ENCODE data around the gene PODN. TPM values are rescaled to one million over a fixed set of nuclear protein-coding genes. Genes with fewer than 3 reads are reported as not detected.

Gene PODN
- total RNA-seq, 1 donor from 2014 or later = not detected

DNA sequence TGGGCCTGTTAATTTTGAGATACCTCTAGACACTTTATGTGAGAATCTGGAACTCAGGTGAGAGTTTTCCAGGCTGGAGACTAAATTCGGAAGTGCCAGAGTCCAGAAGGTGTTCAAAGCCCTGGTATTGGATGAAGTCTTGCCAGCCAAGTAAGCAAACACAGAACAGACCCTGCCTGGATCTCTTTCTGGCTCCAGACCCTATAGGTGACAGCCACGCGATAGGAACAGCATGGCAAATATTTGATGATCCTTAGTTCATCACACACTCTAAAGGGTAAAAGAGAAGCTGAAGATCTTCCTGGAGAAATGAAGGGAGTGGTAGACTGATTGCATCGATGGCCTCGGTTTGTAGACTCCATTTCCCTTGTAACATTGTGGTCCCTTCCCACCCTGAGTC, 49.7 kb downstream of the PODN start:
- Mint-ChIP-seq H3K27me3 (ENCODE audit: insufficient read depth) (peaks cover 4% of the 10 kb centered on the region), H3K4me1 (ENCODE audit: low read depth) (peaks cover 23% of the 10 kb centered on the region), H3K36me3 (ENCODE audit: low read depth) (no peaks in the 10 kb centered on the region), H3K27ac (no peak overlapping the region), H3K4me3 (no peak overlapping the region), H3K9me3 (peaks cover 6% of the 10 kb centered on the region)
- no peak for DNase-seq (ENCODE audit: low spot score)
- intact Hi-C loops (cut with micrococcal nuclease) = no loop called here

- H3K27ac Mint-ChIP-seq = no peak overlapping the region
- DNase-seq (ENCODE audit: low spot score) = no peak
- H3K4me1 Mint-ChIP-seq (ENCODE audit: low read depth) = peaks cover 21% of the 10 kb centered on the region
- no peak overlapping the region for H3K4me3 Mint-ChIP-seq
- H3K27me3 Mint-ChIP-seq (ENCODE audit: insufficient read depth) = peaks cover 4% of the 10 kb centered on the region
- peaks cover 6% of the 10 kb centered on the region for H3K9me3 Mint-ChIP-seq
- intact Hi-C loops (cut with micrococcal nuclease) = no loop called here
- no peaks in the 10 kb centered on the region for H3K36me3 Mint-ChIP-seq (ENCODE audit: low read depth)
These were observed 50.3 kb downstream of the PODN start for GRCh38 chr1:53112271-53112774.

GRCh38 chr1:53112861-53113260, 50.8 kb downstream of the PODN start:
- intact Hi-C loops (cut with micrococcal nuclease) = no loop called here
- H3K4me1 Mint-ChIP-seq (ENCODE audit: low read depth) = peaks cover 15% of the 10 kb centered on the region

DNA sequence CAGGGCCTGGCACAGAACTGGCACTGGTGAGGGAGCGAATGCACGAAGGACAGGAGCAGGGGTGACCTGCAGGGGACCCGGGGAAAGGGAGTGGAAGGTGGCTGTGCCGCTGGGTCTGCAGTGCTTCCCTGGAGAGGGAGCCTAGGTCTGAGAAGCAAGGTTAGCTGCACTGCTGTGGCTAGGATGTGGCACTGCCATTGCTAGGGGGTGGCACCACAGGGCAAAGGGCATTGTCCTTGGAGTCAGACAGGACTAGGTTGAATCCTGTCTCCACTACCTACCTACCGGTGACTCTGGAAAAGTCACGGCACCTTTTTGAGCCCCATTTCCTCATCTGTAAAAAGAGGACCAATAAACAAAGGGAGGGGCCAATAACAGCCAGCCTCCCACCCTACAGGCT, 52.1 kb downstream of the PODN start:
- intact Hi-C loops (cut with micrococcal nuclease) = no loop called here
- Mint-ChIP-seq H3K9me3 (peaks cover 6% of the 10 kb centered on the region), H3K4me1 (ENCODE audit: low read depth) (peaks cover 10% of the 10 kb centered on the region), H3K27ac (no peak overlapping the region), H3K27me3 (ENCODE audit: insufficient read depth) (peaks cover 4% of the 10 kb centered on the region), H3K36me3 (ENCODE audit: low read depth) (no peaks in the 10 kb centered on the region), H3K4me3 (no peak overlapping the region)
- no peak for DNase-seq (ENCODE audit: low spot score)

More at GRCh38 chr1:53112861-53113260, 50.8 kb downstream of the PODN start:
- Mint-ChIP-seq H3K9me3 (peaks cover 6% of the 10 kb centered on the region), H3K36me3 (ENCODE audit: low read depth) (no peaks in the 10 kb centered on the region), H3K4me3 (no peak overlapping the region), H3K27me3 (ENCODE audit: insufficient read depth) (peaks cover 4% of the 10 kb centered on the region), H3K27ac (no peak overlapping the region)
- DNase-seq (ENCODE audit: low spot score) = no peak

DNA sequence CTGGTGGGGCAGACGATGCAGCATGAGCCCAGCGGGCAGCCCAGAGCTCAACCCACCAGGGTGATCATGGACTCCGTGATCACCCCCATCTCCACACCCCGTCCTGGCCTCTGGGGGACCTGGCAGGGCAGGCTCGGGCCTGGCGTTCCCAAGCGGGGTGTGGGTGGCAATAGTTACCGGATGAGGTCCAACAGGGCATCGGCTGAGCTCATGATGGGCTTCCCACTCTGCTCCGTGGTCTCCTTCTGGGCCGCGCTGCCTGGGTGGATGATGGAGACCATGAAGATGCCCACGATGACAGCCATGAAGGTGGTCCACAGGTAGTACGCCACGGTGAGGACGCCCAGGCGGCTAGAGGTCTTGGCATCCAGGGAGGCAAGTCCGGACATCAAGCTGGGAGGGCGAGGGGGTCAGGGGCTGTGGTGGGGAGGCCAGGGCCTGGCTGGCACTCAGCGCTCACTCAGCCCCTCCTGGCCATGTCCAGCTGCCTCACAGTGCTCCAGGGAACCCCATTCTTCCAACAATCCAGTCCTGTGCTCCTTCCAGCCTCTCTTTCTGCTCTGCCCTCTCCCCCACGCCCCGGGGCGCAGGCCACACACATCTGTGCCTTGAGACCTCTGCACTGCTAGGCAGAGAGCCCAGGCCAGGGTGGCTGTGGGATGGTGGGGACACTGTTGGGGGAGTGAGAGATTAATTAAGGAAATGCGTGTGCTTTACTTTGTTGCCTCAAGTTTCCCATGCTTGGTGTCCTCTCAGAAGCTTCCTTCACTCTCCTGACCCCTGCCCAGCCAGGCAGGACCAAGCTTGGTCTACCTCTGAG, 52.8 kb downstream of the PODN start:
- DNase-seq (ENCODE audit: low spot score) = no peak
- intact Hi-C loops (cut with micrococcal nuclease) = no loop called here
- Mint-ChIP-seq H3K27ac (no peak overlapping the region), H3K36me3 (ENCODE audit: low read depth) (no peaks in the 10 kb centered on the region), H3K27me3 (ENCODE audit: insufficient read depth) (peaks cover 4% of the 10 kb centered on the region), H3K4me3 (no peak overlapping the region), H3K4me1 (ENCODE audit: low read depth) (peaks cover 10% of the 10 kb centered on the region), H3K9me3 (peaks cover 6% of the 10 kb centered on the region)

DNA sequence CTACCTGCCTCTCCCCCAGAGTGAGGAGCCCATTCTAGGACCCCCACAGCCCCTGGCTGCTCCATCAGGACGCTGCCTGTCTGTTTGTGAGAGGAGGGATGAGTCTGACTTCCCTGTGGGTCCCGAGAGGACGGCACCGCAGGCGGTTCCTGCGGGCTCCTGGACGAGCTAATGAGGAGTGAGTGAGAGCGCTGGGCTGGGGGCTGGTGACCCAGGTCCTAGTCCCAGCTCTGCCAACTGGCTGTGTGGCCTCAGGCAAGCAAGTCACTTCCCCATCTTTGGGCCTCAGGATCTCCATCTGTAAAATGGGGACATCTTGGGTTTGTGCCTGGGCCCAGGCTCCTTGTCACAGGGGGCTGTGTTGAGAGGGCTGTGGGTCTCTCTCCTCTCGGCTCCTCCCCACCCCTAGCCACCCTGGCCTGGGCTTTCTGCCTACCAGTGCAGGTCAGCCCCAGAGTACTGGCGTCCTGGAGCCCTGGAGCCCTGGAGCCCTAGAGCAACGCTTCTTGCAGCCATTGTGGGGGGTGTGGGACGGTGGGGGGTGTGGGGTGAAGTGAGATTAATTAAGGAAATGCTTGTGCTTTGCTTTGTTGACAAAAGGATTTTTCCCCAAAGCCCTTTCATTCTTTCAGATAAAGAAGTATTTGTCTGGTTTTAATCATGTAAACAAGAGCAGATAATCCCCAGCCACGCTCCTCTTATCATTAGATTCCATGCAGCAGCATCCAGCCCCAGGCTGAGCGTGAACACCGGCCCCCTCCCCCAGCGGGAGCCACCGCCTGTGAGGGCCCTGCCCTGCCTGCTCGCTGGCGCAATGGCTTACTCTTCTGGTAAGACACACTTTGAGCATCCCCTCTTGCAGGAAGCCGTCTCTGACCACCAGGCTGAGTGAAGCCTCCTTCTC, 53.6 kb downstream of the PODN start:
- intact Hi-C loops (cut with micrococcal nuclease) = no loop called here
- peaks cover 4% of the 10 kb centered on the region for H3K27me3 Mint-ChIP-seq (ENCODE audit: insufficient read depth)
- no peak for DNase-seq (ENCODE audit: low spot score)
- H3K9me3 Mint-ChIP-seq = peaks cover 6% of the 10 kb centered on the region
- peaks cover 9% of the 10 kb centered on the region for H3K4me1 Mint-ChIP-seq (ENCODE audit: low read depth)
- H3K27ac Mint-ChIP-seq = no peak overlapping the region
- no peak overlapping the region for H3K4me3 Mint-ChIP-seq
- H3K36me3 Mint-ChIP-seq (ENCODE audit: low read depth) = no peaks in the 10 kb centered on the region

- Mint-ChIP-seq H3K4me1 (ENCODE audit: low read depth) (peaks cover 6% of the 10 kb centered on the region), H3K27ac (no peak overlapping the region), H3K36me3 (ENCODE audit: low read depth) (no peaks in the 10 kb centered on the region), H3K4me3 (no peak overlapping the region), H3K27me3 (ENCODE audit: insufficient read depth) (peaks cover 4% of the 10 kb centered on the region), H3K9me3 (peaks cover 6% of the 10 kb centered on the region)
- intact Hi-C loops (cut with micrococcal nuclease) = no loop called here
- DNase-seq (ENCODE audit: low spot score) = no peak
These were observed 54.3 kb downstream of the PODN start for GRCh38 chr1:53116307-53116810.

- Mint-ChIP-seq H3K27me3 (ENCODE audit: insufficient read depth) (peaks cover 2% of the 10 kb centered on the region), H3K4me1 (ENCODE audit: low read depth) (peaks cover 5% of the 10 kb centered on the region), H3K36me3 (ENCODE audit: low read depth) (no peaks in the 10 kb centered on the region), H3K4me3 (no peak overlapping the region), H3K9me3 (peaks cover 3% of the 10 kb centered on the region), H3K27ac (no peak overlapping the region)
- intact Hi-C loops (cut with micrococcal nuclease) = no loop called here
- no peak for DNase-seq (ENCODE audit: low spot score)
These were observed 55.1 kb downstream of the PODN start for GRCh38 chr1:53116933-53117600.

- H3K4me1 Mint-ChIP-seq (ENCODE audit: low read depth) = peaks cover 5% of the 10 kb centered on the region
These were observed 55.8 kb downstream of the PODN start for GRCh38 chr1:53117836-53118235.

GRCh38 chr1:53120659-53121058, 58.6 kb downstream of the PODN start:
- intact Hi-C loops (cut with micrococcal nuclease) = no loop called here
- no peaks in the 10 kb centered on the region for H3K9me3 Mint-ChIP-seq
- peaks cover 5% of the 10 kb centered on the region for H3K4me1 Mint-ChIP-seq (ENCODE audit: low read depth)
- H3K27me3 Mint-ChIP-seq (ENCODE audit: insufficient read depth) = peaks cover 2% of the 10 kb centered on the region
- no peaks in the 10 kb centered on the region for H3K36me3 Mint-ChIP-seq (ENCODE audit: low read depth)
- no peak overlapping the region for H3K27ac Mint-ChIP-seq
- H3K4me3 Mint-ChIP-seq = no peak overlapping the region
- no peak for DNase-seq (ENCODE audit: low spot score)

More at GRCh38 chr1:53117836-53118235, 55.8 kb downstream of the PODN start:
- DNase-seq (ENCODE audit: low spot score) = no peak
- H3K36me3 Mint-ChIP-seq (ENCODE audit: low read depth) = no peaks in the 10 kb centered on the region
- no peak overlapping the region for H3K27ac Mint-ChIP-seq
- intact Hi-C loops (cut with micrococcal nuclease) = no loop called here
- no peaks in the 10 kb centered on the region for H3K9me3 Mint-ChIP-seq
- H3K27me3 Mint-ChIP-seq (ENCODE audit: insufficient read depth) = peaks cover 2% of the 10 kb centered on the region
- H3K4me3 Mint-ChIP-seq = no peak overlapping the region

- Mint-ChIP-seq H3K9me3 (no peaks in the 10 kb centered on the region), H3K36me3 (ENCODE audit: low read depth) (no peaks in the 10 kb centered on the region), H3K4me1 (ENCODE audit: low read depth) (peaks cover 5% of the 10 kb centered on the region), H3K27me3 (ENCODE audit: insufficient read depth) (peaks cover 3% of the 10 kb centered on the region), H3K4me3 (no peak overlapping the region), H3K27ac (no peak overlapping the region)
- no peak for DNase-seq (ENCODE audit: low spot score)
- intact Hi-C loops (cut with micrococcal nuclease) = no loop called here
These were observed 59.5 kb downstream of the PODN start for GRCh38 chr1:53121319-53122172.
